Measurements from ENCODE around the gene DLG1.
"Not testable (repeated sequence)": the region's sequence is repeated elsewhere in the genome, so short reads cannot be mapped to it uniquely, and the experiment has no call there.

Gene DLG1

GRCh38 chr3:197064771-197065170 is 233.6 kb downstream of the DLG1 start:
- no peak for DNase-seq

- DNase-seq = no peak
Observed at GRCh38 chr3:197062446-197062845, 236.0 kb downstream of the DLG1 start.

GRCh38 chr3:197051637-197052036 is 246.8 kb downstream of the DLG1 start:
- DNase-seq = not testable (repeated sequence)

GRCh38 chr3:197050511-197050910 is 247.9 kb downstream of the DLG1 start:
- no peak for DNase-seq

- no peak for DNase-seq
Observed at GRCh38 chr3:197042539-197042938, 255.9 kb downstream of the DLG1 start.

- no peak for DNase-seq
Observed at GRCh38 chr3:197041875-197042488, 256.4 kb downstream of the DLG1 start.

- no peak for DNase-seq
Observed at GRCh38 chr3:197040658-197041057, 257.8 kb downstream of the DLG1 start.

GRCh38 chr3:197038679-197039462 is 259.5 kb downstream of the DLG1 start:
- no peak for DNase-seq

- no peak for DNase-seq
Observed at GRCh38 chr3:197035577-197035976, 262.8 kb downstream of the DLG1 start.

- DNase-seq = not testable (repeated sequence)
Observed at GRCh38 chr3:197034778-197035177, 263.6 kb downstream of the DLG1 start.

- DNase-seq = not testable (repeated sequence)
Observed at GRCh38 chr3:197033764-197034163, 264.6 kb downstream of the DLG1 start.

- DNase-seq = no peak
Observed at GRCh38 chr3:197031315-197032285, 266.8 kb downstream of the DLG1 start.

- no peak for DNase-seq
Observed at GRCh38 chr3:197030379-197031314, 267.8 kb downstream of the DLG1 start.

- DNase-seq = peak; percentile 50
Observed at GRCh38 chr3:197029511-197030167, 268.8 kb downstream of the DLG1 start, which contains the start of gene MELTF. TSS of gene MELTF (minus strand) at chr3:197029817. CDS start at chr3:197029702, 115 bp downstream.

- DNase-seq = no peak
Observed at GRCh38 chr3:197028728-197029510, 269.5 kb downstream of the DLG1 start.

GRCh38 chr3:197027896-197028727 is 270.3 kb downstream of the DLG1 start:
- no peak for DNase-seq

GRCh38 chr3:197027151-197027895 is 271.1 kb downstream of the DLG1 start:
- DNase-seq = no peak

GRCh38 chr3:197026481-197026866 is 271.9 kb downstream of the DLG1 start:
- no peak for DNase-seq

Data from activated CD4-positive, alpha-beta T cell treated with anti-CD3 and anti-CD28 coated beads for 1 hour (primary cell).